Common myeloid progenitor, CD34-positive (primary cell): ENCODE data around the gene FAM222B.
A peak's percentile ranks its signal among the peaks of the same experiment; 100 is the strongest.

ENCODE experiments used
- CTCF ChIA-PET: fragments of 350-600 bp; sonication (Branson Sonifier 250); formaldehyde crosslinking; loops from one replicate; lab custom pipeline; 2021; ENCODE audit warnings: antibody characterized with exemption; lab: Charles Lee
- POLR2A ChIA-PET: fragments of 350-600 bp; sonication (Branson Sonifier 250); formaldehyde crosslinking; loops from one replicate; lab custom pipeline; 2021; ENCODE audit warnings: antibody characterized with exemption; lab: Charles Lee
- DNase-seq, 3 donors: peaks; one replicate each; pipeline versions ENCODE4 v3.0.0 to v3.0.0-alpha.2; 2013
- H3K27ac ChIP-seq, 2 experiments: 1 replicate in 1 of 2; 2 replicates in 1 of 2; pipeline ENCODE4 v1.7.0; 2013; ENCODE audit warnings: inconsistent platforms in 2 of 2, low read length in 2 of 2, mild to moderate bottlenecking in 2 of 2, low read depth in 1 of 2, moderate library complexity in 1 of 2; ENCODE audit not compliant: severe bottlenecking in 2 of 2, insufficient read depth in 1 of 2, poor library complexity in 1 of 2
- H3K27me3 ChIP-seq, 5 experiments: replicated peaks in 2 of 5; 1 replicate in 3 of 5; 2 replicates in 2 of 5; pipeline versions ENCODE4 v1.6.1 to v1.7.0; 2013; ENCODE audit warnings: low read length in 4 of 5, mild to moderate bottlenecking in 2 of 5, moderate library complexity in 2 of 5, inconsistent platforms in 1 of 5; ENCODE audit not compliant: insufficient read depth in 5 of 5, control insufficient read depth in 4 of 5
- H3K36me3 ChIP-seq, 4 experiments: 1 replicate in 2 of 4; 2 replicates in 2 of 4; pipeline versions ENCODE4 v1.6.1 to v1.7.0; 2013; ENCODE audit warnings: low read length in 3 of 4, control low read depth in 1 of 4, mild to moderate bottlenecking in 1 of 4; ENCODE audit not compliant: control insufficient read depth in 4 of 4, insufficient read depth in 4 of 4
- H3K4me1 ChIP-seq, 4 experiments: 1 replicate in 3 of 4; 2 replicates in 1 of 4; pipeline versions ENCODE4 v1.6.1 to v1.7.1; 2013; ENCODE audit warnings: low read length in 3 of 4, mild to moderate bottlenecking in 3 of 4, control low read depth in 1 of 4, inconsistent platforms in 1 of 4, moderate library complexity in 1 of 4; ENCODE audit not compliant: control insufficient read depth in 4 of 4, insufficient read depth in 4 of 4; ENCODE audit errors: control extremely low read depth in 1 of 4
- H3K4me3 ChIP-seq, 7 experiments: 1 replicate in 4 of 7; 2 replicates in 3 of 7; pipeline versions ENCODE4 v1.5.1 to v1.7.0; 2013; ENCODE audit warnings: mild to moderate bottlenecking in 7 of 7, low read length in 6 of 7, moderate library complexity in 6 of 7, inconsistent platforms in 2 of 7, low read depth in 2 of 7, control low read depth in 1 of 7; ENCODE audit not compliant: insufficient read depth in 4 of 7, control insufficient read depth in 1 of 7; ENCODE audit errors: extremely low read depth in 1 of 7
- H3K9me3 ChIP-seq, 5 experiments: 1 replicate in 4 of 5; 2 replicates in 1 of 5; pipeline versions ENCODE4 v1.6.1 to v1.7.1; 2013; ENCODE audit warnings: low read length in 4 of 5, mild to moderate bottlenecking in 2 of 5, inconsistent platforms in 1 of 5, low read depth in 1 of 5, moderate library complexity in 1 of 5; ENCODE audit not compliant: control insufficient read depth in 4 of 5, insufficient read depth in 2 of 5; ENCODE audit errors: control extremely low read depth in 1 of 5
- WGBS: methylation state at CpG from one replicate; pipeline ENCODE4 v1.1.5; 2013; ENCODE audit not compliant: insufficient coverage; 5-methylcytosine and 5-hydroxymethylcytosine counted together

Gene FAM222B

DNA sequence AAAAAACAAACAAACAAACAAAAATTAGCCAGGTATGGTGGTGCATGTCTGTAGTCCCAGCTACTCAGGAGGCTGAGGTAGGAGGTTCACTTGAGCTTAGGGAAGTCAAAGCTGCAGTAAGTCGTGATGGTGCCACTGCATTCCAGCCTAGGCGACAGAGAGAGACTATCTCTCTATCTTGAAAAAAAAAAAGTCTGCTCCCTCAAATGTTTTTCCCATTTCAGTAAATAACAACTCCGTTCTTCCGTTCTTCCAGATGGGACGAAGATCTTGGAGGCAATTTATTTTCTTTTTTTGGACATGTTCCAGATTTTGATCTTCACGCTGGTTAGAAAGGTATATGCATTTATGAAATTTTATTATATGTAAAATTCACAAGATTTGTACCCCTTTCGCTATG, 31.2 kb upstream of the FAM222B start:
- ChIA-PET POLR2A (no interaction called here), CTCF (interaction anchor here (1.3 to 1.7 kb wide), 3 partner anchors 9 to 110 kb away, joined by 4 to 5 read pairs (median 4); no protein-coding TSS in a partner anchor)
- WGBS = 100% methylated on average over 2 of the region's 7 CpGs
- DNase-seq = no peak
- no peaks in the 10 kb centered on the region for H3K9me3 ChIP-seq
- peaks cover 2 to 8% (median 6%) of the 10 kb centered on the region in 4 experiments for H3K4me1 ChIP-seq
- H3K36me3 ChIP-seq = peaks cover 0 to 7% (median 3%) of the 10 kb centered on the region in 4 experiments
- no peaks in the 10 kb centered on the region for H3K27me3 ChIP-seq
- H3K27ac ChIP-seq = no peak overlapping the region
- H3K4me3 ChIP-seq = no peak overlapping the region

- 51% methylated on average over 6 of the region's 6 CpGs for WGBS
Measured at GRCh38 chr17:28871056-28871579, 28.5 kb upstream of the FAM222B start.

DNA sequence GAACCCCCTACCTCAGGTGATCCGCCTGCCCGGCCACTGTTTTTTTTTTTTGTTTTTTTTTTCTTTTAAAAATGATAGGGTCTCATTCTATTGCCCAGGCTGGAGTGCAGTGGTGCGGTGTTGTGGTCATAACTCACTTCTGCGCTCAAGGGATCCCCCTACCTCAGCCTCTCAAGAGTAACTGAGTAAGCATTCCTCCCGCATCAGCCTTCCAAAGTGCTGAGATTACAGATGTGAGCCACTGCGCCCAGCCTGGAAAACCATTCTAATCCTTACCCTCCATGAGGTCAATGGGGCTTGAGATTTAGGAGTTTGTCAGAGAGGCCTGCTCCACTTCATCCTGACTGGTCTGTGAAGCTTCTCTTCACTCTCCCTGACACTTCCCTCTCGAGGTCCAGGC, 24.7 kb upstream of the FAM222B start:
- H3K27me3 ChIP-seq = no peaks in the 10 kb centered on the region
- ChIA-PET CTCF (interaction anchor here (1.0 to 1.3 kb wide), 2 partner anchors 12 to 25 kb away, joined by 3 to 5 read pairs; partner anchors contain the start of gene FAM222B), POLR2A (interaction anchor here (0.6 kb wide), 1 partner anchor 138 kb away, joined by 3 read pairs; no protein-coding TSS in a partner anchor)
- no peak overlapping the region for H3K27ac ChIP-seq
- DNase-seq = no peak
- 90% methylated on average over 2 of the region's 7 CpGs for WGBS
- no peak overlapping the region for H3K4me3 ChIP-seq
- peaks cover 0 to 3% (median 0%) of the 10 kb centered on the region in 4 experiments for H3K36me3 ChIP-seq
- no peaks in the 10 kb centered on the region for H3K9me3 ChIP-seq
- H3K4me1 ChIP-seq = peaks cover 4 to 21% (median 15%) of the 10 kb centered on the region in 4 experiments

More at GRCh38 chr17:28871056-28871579, 28.5 kb upstream of the FAM222B start:
- no peaks in the 10 kb centered on the region for H3K36me3 ChIP-seq
- peak overlapping the region in 1 of 2 experiments; percentile 53 for H3K27ac ChIP-seq
- CTCF ChIA-PET = interaction anchor here (1.0 to 2.6 kb wide), 13 partner anchors 8 to 110 kb away, joined by 3 to 12 read pairs (median 4); partner anchors contain the start of gene FLOT2
- DNase-seq = peak in 2 of 3 donors; percentile 35 to 39
- peaks cover 2 to 10% (median 7%) of the 10 kb centered on the region in 4 experiments for H3K4me1 ChIP-seq
- H3K4me3 ChIP-seq = peak overlapping the region in 1 of 7 experiments; percentile 4
- H3K27me3 ChIP-seq = no peaks in the 10 kb centered on the region
- POLR2A ChIA-PET = interaction anchor here (0.7 kb wide), 1 partner anchor 68 kb away, joined by 5 read pairs; no protein-coding TSS in a partner anchor
- no peaks in the 10 kb centered on the region for H3K9me3 ChIP-seq

GRCh38 chr17:28865946-28866752, 23.6 kb upstream of the FAM222B start:
- H3K27me3 ChIP-seq = no peaks in the 10 kb centered on the region
- no peaks in the 10 kb centered on the region for H3K9me3 ChIP-seq
- ChIA-PET POLR2A (no interaction called here), CTCF (interaction anchor here (1.0 to 9.0 kb wide), 6 partner anchors 10 to 103 kb away, joined by 3 to 41 read pairs (median 6); partner anchors contain the start of gene FAM222B)
- no peak overlapping the region for H3K4me3 ChIP-seq
- peaks cover 0 to 9% (median 3%) of the 10 kb centered on the region in 4 experiments for H3K36me3 ChIP-seq
- WGBS = 100% methylated on average over 5 of the region's 13 CpGs
- DNase-seq = peak in 2 of 3 donors; percentile 43 to 67
- H3K4me1 ChIP-seq = peaks cover 4 to 17% (median 12%) of the 10 kb centered on the region in 4 experiments
- H3K27ac ChIP-seq = peak overlapping the region in 1 of 2 experiments; percentile 71

DNA sequence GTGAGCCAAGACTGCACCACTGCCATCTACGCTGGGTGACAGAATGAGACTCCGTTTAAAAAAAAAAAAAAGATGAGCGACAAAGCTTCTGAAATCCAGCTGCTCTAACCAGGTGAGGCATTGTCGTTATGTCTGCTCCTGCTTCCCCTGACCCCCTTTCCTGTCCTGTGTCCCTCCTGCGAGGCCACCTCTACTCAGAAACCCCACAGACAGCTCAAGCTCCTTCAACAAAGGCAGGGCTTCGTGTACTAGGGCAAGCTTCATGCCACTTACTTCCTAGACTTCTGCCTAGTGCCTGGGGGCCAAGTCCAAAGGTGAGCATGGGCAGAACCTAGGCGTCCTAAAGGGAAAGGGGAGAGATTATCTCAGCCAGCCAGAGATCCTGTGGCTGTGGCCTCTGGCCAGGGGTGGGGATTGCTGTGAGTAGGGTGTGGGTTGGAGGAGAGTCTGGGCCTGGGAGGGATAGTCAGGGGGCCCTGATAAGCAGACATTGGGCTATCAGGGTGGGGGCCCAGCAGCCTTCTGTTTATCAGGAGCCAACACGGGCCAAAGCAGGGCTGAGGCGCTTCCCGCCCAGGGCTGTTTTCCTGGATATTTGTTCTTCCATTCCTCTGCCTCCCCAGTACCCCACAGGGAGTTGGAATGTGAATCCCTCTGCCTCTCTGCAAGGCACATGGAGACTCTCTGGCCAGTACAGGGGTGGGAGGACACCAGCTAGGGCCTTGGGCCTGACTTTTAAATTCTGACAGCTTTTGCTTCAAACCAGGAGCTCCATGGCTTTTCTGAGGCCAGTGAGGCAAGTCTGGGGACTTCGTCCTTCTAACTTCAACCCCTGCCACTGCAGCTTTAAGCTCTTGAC, 22.6 kb upstream of the FAM222B start:
- Histone ChIP-seq H3K9me3 (no peaks in the 10 kb centered on the region), H3K4me1 (peaks cover 2 to 13% (median 9%) of the 10 kb centered on the region in 4 experiments), H3K4me3 (no peak overlapping the region), H3K27ac (peak overlapping the region in 1 of 2 experiments; percentile 71), H3K27me3 (no peaks in the 10 kb centered on the region), H3K36me3 (peaks cover 2 to 15% (median 8%) of the 10 kb centered on the region in 4 experiments)
- 84% methylated on average over 9 of the region's 11 CpGs for WGBS
- peak; percentile 62 to 78 (median 63) for DNase-seq
- ChIA-PET CTCF (interaction anchor here (1.2 to 9.0 kb wide), 4 partner anchors 9 to 103 kb away, joined by 3 to 41 read pairs (median 9); no protein-coding TSS in a partner anchor), POLR2A (interaction anchor here (0.6 kb wide), 1 partner anchor 87 kb away, joined by 3 read pairs; no protein-coding TSS in a partner anchor)

DNA sequence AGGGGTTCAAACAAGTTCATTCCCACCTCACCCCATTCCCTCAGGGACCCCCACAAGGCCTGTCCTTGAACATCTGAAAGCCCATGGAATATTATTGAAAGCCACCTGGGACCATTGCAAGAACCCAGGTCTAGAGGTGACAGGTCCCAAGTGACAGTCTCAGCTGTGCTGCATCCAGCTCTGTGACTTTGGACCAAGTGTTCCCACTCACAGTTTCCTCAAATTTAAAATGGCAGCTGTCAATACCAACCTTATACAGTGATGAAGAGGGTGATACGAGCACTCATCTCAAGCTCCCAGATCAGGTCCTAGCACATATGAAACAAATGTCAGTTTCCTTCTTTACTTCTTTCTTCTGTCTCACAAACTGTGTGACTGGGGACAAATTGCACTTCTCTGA, 21.4 kb upstream of the FAM222B start:
- no peak for DNase-seq
- ChIA-PET POLR2A (no interaction called here), CTCF (interaction anchor here (0.7 to 9.0 kb wide), 3 partner anchors 14 to 101 kb away, joined by 3 to 41 read pairs (median 12); no protein-coding TSS in a partner anchor)
- H3K4me3 ChIP-seq = no peak overlapping the region
- no peak overlapping the region for H3K27ac ChIP-seq
- H3K27me3 ChIP-seq = no peaks in the 10 kb centered on the region
- peaks cover 4 to 22% (median 14%) of the 10 kb centered on the region in 4 experiments for H3K36me3 ChIP-seq
- WGBS = 100% methylated on average over 1 of the region's 1 CpG
- peaks cover 2 to 13% (median 9%) of the 10 kb centered on the region in 4 experiments for H3K4me1 ChIP-seq
- H3K9me3 ChIP-seq = no peaks in the 10 kb centered on the region
